ENCODE results near the gene MUC4.

Gene MUC4

GRCh38 chr3:195838714-195839113 lies 27.0 kb upstream of the MUC4 start:
- no peak overlapping the region for H3K4me3 ChIP-seq (ENCODE audit: low read length)
- H4K5ac ChIP-seq (ENCODE audit: low read length) = no peak overlapping the region
- H2AK5ac ChIP-seq (ENCODE audit: low read length) = no peak overlapping the region
- no peaks in the 10 kb centered on the region for H3K79me1 ChIP-seq (ENCODE audit: low read length)
- no peaks in the 10 kb centered on the region for H3K4me1 ChIP-seq (ENCODE audit: control insufficient read depth, low read depth, low read length)
- no peaks in the 10 kb centered on the region for H3K79me2 ChIP-seq (ENCODE audit: control insufficient read depth, insufficient read depth, low read length)
- no peak overlapping the region for H2BK120ac ChIP-seq (ENCODE audit: low read depth, low read length)
- H4K8ac ChIP-seq (ENCODE audit: low read depth, low read length) = no peak overlapping the region
- H3K27ac ChIP-seq (ENCODE audit: low read depth, low read length) = no peak overlapping the region
- no peaks in the 10 kb centered on the region for H3K27me3 ChIP-seq (ENCODE audit: insufficient read depth, low read length, poor library complexity)
- no peak overlapping the region for H3K9ac ChIP-seq (ENCODE audit: low read length)
- DNase-seq = no peak
- WGBS (ENCODE audit: extremely low coverage, insufficient coverage, low lambda C conversion rate) = no CpG with 5 or more reads among the region's 5 CpGs
- no peak overlapping the region for H3K18ac ChIP-seq (ENCODE audit: low read length)
- H3K36me3 ChIP-seq (ENCODE audit: control insufficient read depth, insufficient read depth, low read length) = no peaks in the 10 kb centered on the region
- no peak overlapping the region for H2BK15ac ChIP-seq (replicated peaks; ENCODE audit: low read depth)
- no peak overlapping the region for H3K56ac ChIP-seq (ENCODE audit: low read length)
- no peak overlapping the region for H2BK5ac ChIP-seq (ENCODE audit: low read length)
- no peak overlapping the region for H3K4ac ChIP-seq (ENCODE audit: low read depth, low read length)
- no peak overlapping the region for H3K23ac ChIP-seq (ENCODE audit: low read length)
- no peak overlapping the region for H3K4me2 ChIP-seq (ENCODE audit: low read length)

GRCh38 chr3:195836476-195837135 lies 24.9 kb upstream of the MUC4 start:
- H4K5ac ChIP-seq (ENCODE audit: low read length) = no peak overlapping the region
- H3K79me1 ChIP-seq (ENCODE audit: low read length) = no peaks in the 10 kb centered on the region
- no peak overlapping the region for H4K8ac ChIP-seq (ENCODE audit: low read depth, low read length)
- no peaks in the 10 kb centered on the region for H3K4me1 ChIP-seq (ENCODE audit: control insufficient read depth, low read depth, low read length)
- H3K4ac ChIP-seq (ENCODE audit: low read depth, low read length) = no peak overlapping the region
- no peak overlapping the region for H3K56ac ChIP-seq (ENCODE audit: low read length)
- H3K27ac ChIP-seq (ENCODE audit: low read depth, low read length) = no peak overlapping the region
- no peak overlapping the region for H2BK120ac ChIP-seq (ENCODE audit: low read depth, low read length)
- H3K9ac ChIP-seq (ENCODE audit: low read length) = no peak overlapping the region
- WGBS (ENCODE audit: extremely low coverage, insufficient coverage, low lambda C conversion rate) = no CpG with 5 or more reads among the region's 14 CpGs
- H2AK5ac ChIP-seq (ENCODE audit: low read length) = no peak overlapping the region
- H2BK15ac ChIP-seq (replicated peaks; ENCODE audit: low read depth) = no peak overlapping the region
- no peak overlapping the region for H3K4me2 ChIP-seq (ENCODE audit: low read length)
- no peaks in the 10 kb centered on the region for H3K36me3 ChIP-seq (ENCODE audit: control insufficient read depth, insufficient read depth, low read length)
- no peak overlapping the region for H3K18ac ChIP-seq (ENCODE audit: low read length)
- H2BK5ac ChIP-seq (ENCODE audit: low read length) = no peak overlapping the region
- H3K23ac ChIP-seq (ENCODE audit: low read length) = no peak overlapping the region
- H3K27me3 ChIP-seq (ENCODE audit: insufficient read depth, low read length, poor library complexity) = no peaks in the 10 kb centered on the region
- no peak overlapping the region for H3K4me3 ChIP-seq (ENCODE audit: low read length)
- DNase-seq = no peak
- no peaks in the 10 kb centered on the region for H3K79me2 ChIP-seq (ENCODE audit: control insufficient read depth, insufficient read depth, low read length)

GRCh38 chr3:195835791-195836190 lies 24.1 kb upstream of the MUC4 start:
- Histone ChIP-seq H3K4me2 (ENCODE audit: low read length) (no peak overlapping the region), H3K56ac (ENCODE audit: low read length) (no peak overlapping the region), H3K4me1 (ENCODE audit: control insufficient read depth, low read depth, low read length) (no peaks in the 10 kb centered on the region), H2BK5ac (ENCODE audit: low read length) (no peak overlapping the region), H3K18ac (ENCODE audit: low read length) (no peak overlapping the region), H3K9ac (ENCODE audit: low read length) (no peak overlapping the region), H3K23ac (ENCODE audit: low read length) (no peak overlapping the region), H4K5ac (ENCODE audit: low read length) (no peak overlapping the region), H3K4ac (ENCODE audit: low read depth, low read length) (no peak overlapping the region), H4K8ac (ENCODE audit: low read depth, low read length) (no peak overlapping the region), H2BK120ac (ENCODE audit: low read depth, low read length) (no peak overlapping the region), H2BK15ac (replicated peaks; ENCODE audit: low read depth) (no peak overlapping the region), H3K79me2 (ENCODE audit: control insufficient read depth, insufficient read depth, low read length) (no peaks in the 10 kb centered on the region), H2AK5ac (ENCODE audit: low read length) (no peak overlapping the region), H3K27me3 (ENCODE audit: insufficient read depth, low read length, poor library complexity) (no peaks in the 10 kb centered on the region), H3K36me3 (ENCODE audit: control insufficient read depth, insufficient read depth, low read length) (no peaks in the 10 kb centered on the region), H3K79me1 (ENCODE audit: low read length) (no peaks in the 10 kb centered on the region), H3K4me3 (ENCODE audit: low read length) (no peak overlapping the region), H3K27ac (ENCODE audit: low read depth, low read length) (no peak overlapping the region)
- no peak for DNase-seq
- no CpG with 5 or more reads among the region's 14 CpGs for whole genome bisulfite sequencing (ENCODE audit: extremely low coverage, insufficient coverage, low lambda C conversion rate)

DNA sequence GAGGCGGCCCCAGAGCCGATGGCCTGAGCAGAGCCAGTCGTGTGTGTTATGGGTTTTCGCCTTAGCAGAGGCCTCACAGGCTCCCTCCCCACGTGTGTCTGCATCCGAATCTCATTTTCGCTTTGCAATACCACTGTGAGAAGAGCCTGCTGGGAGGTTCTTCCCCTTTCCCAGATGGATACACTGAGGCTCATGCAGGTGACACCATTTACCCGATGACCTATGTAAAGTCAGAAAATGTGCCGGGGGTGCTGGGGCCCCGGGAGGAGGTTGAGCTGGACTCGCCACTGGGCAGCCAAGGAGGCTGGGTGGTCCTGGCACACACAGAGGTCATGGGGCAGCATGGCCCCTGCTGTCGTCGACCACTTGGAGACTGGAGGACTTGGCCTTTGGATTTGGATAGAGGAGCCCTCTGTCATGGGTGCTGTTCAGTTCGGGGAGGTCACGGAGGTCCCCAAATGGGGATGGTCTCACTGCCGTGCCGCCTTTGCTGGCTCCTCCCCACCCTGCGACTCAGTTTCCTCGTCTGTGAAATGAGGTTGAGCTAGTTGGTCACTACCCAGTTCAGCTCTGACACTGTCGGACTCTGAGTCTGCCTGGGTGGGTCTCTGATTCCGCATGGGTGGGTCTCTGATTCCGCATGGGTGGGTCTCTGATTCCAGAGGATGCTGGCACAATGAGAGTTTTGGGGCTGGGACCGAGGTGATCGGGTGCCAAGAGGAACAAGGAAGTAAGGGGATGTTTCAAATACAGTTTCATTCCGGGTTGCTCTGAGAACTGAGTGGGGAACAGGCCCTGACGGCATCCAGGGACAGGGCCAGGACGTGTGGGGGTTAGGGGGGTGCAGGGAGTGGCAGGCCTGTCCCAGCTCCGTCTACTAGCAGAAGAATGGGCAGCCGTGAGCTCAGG lies 23.2 kb upstream of the MUC4 start:
- Histone ChIP-seq H3K18ac (ENCODE audit: low read length) (no peak overlapping the region), H3K79me2 (ENCODE audit: control insufficient read depth, insufficient read depth, low read length) (no peaks in the 10 kb centered on the region), H3K4me2 (ENCODE audit: low read length) (no peak overlapping the region), H2BK15ac (replicated peaks; ENCODE audit: low read depth) (no peak overlapping the region), H3K27ac (ENCODE audit: low read depth, low read length) (no peak overlapping the region), H3K23ac (ENCODE audit: low read length) (no peak overlapping the region), H4K8ac (ENCODE audit: low read depth, low read length) (no peak overlapping the region), H3K27me3 (ENCODE audit: insufficient read depth, low read length, poor library complexity) (no peaks in the 10 kb centered on the region), H2BK5ac (ENCODE audit: low read length) (no peak overlapping the region), H3K4ac (ENCODE audit: low read depth, low read length) (no peak overlapping the region), H2BK120ac (ENCODE audit: low read depth, low read length) (no peak overlapping the region), H3K9ac (ENCODE audit: low read length) (no peak overlapping the region), H2AK5ac (ENCODE audit: low read length) (no peak overlapping the region), H3K4me1 (ENCODE audit: control insufficient read depth, low read depth, low read length) (no peaks in the 10 kb centered on the region), H4K5ac (ENCODE audit: low read length) (no peak overlapping the region), H3K56ac (ENCODE audit: low read length) (no peak overlapping the region), H3K4me3 (ENCODE audit: low read length) (no peak overlapping the region), H3K79me1 (ENCODE audit: low read length) (no peaks in the 10 kb centered on the region), H3K36me3 (ENCODE audit: control insufficient read depth, insufficient read depth, low read length) (no peaks in the 10 kb centered on the region)
- DNase-seq = no peak
- WGBS (ENCODE audit: extremely low coverage, insufficient coverage, low lambda C conversion rate) = no CpG with 5 or more reads among the region's 29 CpGs

GRCh38 chr3:195829897-195830254 lies 18.1 kb upstream of the MUC4 start:
- no peak overlapping the region for H2BK120ac ChIP-seq (ENCODE audit: low read depth, low read length)
- H3K56ac ChIP-seq (ENCODE audit: low read length) = no peak overlapping the region
- no peak overlapping the region for H3K9ac ChIP-seq (ENCODE audit: low read length)
- H3K4ac ChIP-seq (ENCODE audit: low read depth, low read length) = no peak overlapping the region
- H3K23ac ChIP-seq (ENCODE audit: low read length) = no peak overlapping the region
- no peak overlapping the region for H2BK5ac ChIP-seq (ENCODE audit: low read length)
- H2BK15ac ChIP-seq (replicated peaks; ENCODE audit: low read depth) = no peak overlapping the region
- no peak overlapping the region for H2AK5ac ChIP-seq (ENCODE audit: low read length)
- no peak overlapping the region for H3K18ac ChIP-seq (ENCODE audit: low read length)
- no peak overlapping the region for H3K27ac ChIP-seq (ENCODE audit: low read depth, low read length)
- H3K4me1 ChIP-seq (ENCODE audit: control insufficient read depth, low read depth, low read length) = no peaks in the 10 kb centered on the region
- no peak overlapping the region for H4K5ac ChIP-seq (ENCODE audit: low read length)
- DNase-seq = no peak
- no peaks in the 10 kb centered on the region for H3K79me1 ChIP-seq (ENCODE audit: low read length)
- H3K27me3 ChIP-seq (ENCODE audit: insufficient read depth, low read length, poor library complexity) = no peaks in the 10 kb centered on the region
- H3K4me2 ChIP-seq (ENCODE audit: low read length) = no peak overlapping the region
- H3K79me2 ChIP-seq (ENCODE audit: control insufficient read depth, insufficient read depth, low read length) = no peaks in the 10 kb centered on the region
- no CpG with 5 or more reads among the region's 16 CpGs for WGBS (ENCODE audit: extremely low coverage, insufficient coverage, low lambda C conversion rate)
- H4K8ac ChIP-seq (ENCODE audit: low read depth, low read length) = no peak overlapping the region
- H3K4me3 ChIP-seq (ENCODE audit: low read length) = no peak overlapping the region
- H3K36me3 ChIP-seq (ENCODE audit: control insufficient read depth, insufficient read depth, low read length) = no peaks in the 10 kb centered on the region
